Activated CD4-positive, alpha-beta memory T cell treated with anti-CD3 and anti-CD28 coated beads for 36 hours (primary cell): ENCODE data around the gene MVD. TPM values are rescaled to one million over a fixed set of nuclear protein-coding genes. Genes with fewer than 3 reads are reported as not detected.
A peak's percentile ranks its signal among the peaks of the same experiment; 100 is the strongest.

Experiments used
- CTCF ChIA-PET: fragments of 350-600 bp; sonication (Branson Sonifier 250); formaldehyde crosslinking; loops from one replicate; lab custom pipeline; 2021; ENCODE audit warnings: antibody characterized with exemption, inconsistent platforms; lab: Charles Lee
- POLR2A ChIA-PET: fragments of 350-600 bp; sonication (Branson Sonifier 250); formaldehyde crosslinking; loops from one replicate; lab custom pipeline; 2021; ENCODE audit warnings: antibody characterized with exemption; lab: Charles Lee
- DNase-seq: peaks from one replicate; pipeline ENCODE4 v3.0.0-alpha.2; 2020
- H3K27ac Mint-ChIP-seq: one replicate; pipeline ENCODE4 v1.8.0; 2021; ENCODE audit warnings: mixed read lengths
- H3K27me3 Mint-ChIP-seq: one replicate; pipeline ENCODE4 v1.8.0; 2021; ENCODE audit warnings: mixed read lengths
- H3K36me3 Mint-ChIP-seq: one replicate; pipeline ENCODE4 v1.8.0; 2021; ENCODE audit warnings: mixed read lengths
- H3K4me1 Mint-ChIP-seq: one replicate; pipeline ENCODE4 v1.8.0; 2021; ENCODE audit warnings: low read depth, mixed read lengths
- H3K4me3 Mint-ChIP-seq: one replicate; pipeline ENCODE4 v1.8.0; 2021; ENCODE audit warnings: mild to moderate bottlenecking, mixed read lengths
- H3K9me3 Mint-ChIP-seq: one replicate; pipeline ENCODE4 v1.8.0; 2021; ENCODE audit warnings: mixed read lengths
- intact Hi-C: fragments of 100-400 bp; cut with micrococcal nuclease; formaldehyde crosslinking; loops from one replicate; pipeline ENCODE4 v1.15.1; 2023
- total RNA-seq, 2 experiments: library from RNA; stranded (reverse); gene quantifications; one replicate each; pipeline ENCODE4 v1.2.3, GENCODE V29; 2021

The MVD gene
- total RNA-seq, 2 experiments from 2014 or later: 111 to 113 TPM

- ChIA-PET POLR2A (no interaction called here), CTCF (no interaction called here)
- Mint-ChIP-seq H3K27me3 (no peaks in the 10 kb centered on the region), H3K4me3 (no peak overlapping the region), H3K4me1 (peaks cover 12% of the 10 kb centered on the region), H3K27ac (no peak overlapping the region), H3K9me3 (no peaks in the 10 kb centered on the region), H3K36me3 (peaks cover 39% of the 10 kb centered on the region)
- DNase-seq: no peak
- intact Hi-C loops: no loop called here
These were observed 35.1 kb downstream of the MVD start for GRCh38 chr16:88627531-88628411.

DNA sequence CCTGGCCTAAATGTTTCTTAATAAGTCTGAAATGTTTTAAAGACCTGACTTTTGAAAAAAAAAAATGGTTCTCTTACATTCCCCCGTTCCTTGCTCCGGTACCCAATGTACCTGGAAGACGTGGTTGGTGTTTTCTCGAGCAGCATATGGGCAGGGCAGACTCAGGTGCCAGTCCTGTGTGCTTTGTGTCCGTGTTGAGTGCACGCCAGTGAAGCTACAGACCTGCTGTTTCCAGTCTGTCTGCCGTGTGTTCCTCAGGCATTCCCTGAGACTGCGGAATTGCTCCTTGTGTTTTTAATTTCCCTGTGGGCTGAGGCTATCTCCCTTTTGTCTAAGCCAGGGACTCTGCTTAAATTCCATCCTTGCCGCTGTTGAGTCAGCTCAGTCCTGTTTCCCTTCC, 36.2 kb downstream of the MVD start:
- Mint-ChIP-seq H3K27me3 (no peaks in the 10 kb centered on the region), H3K4me3 (no peak overlapping the region), H3K36me3 (peaks cover 43% of the 10 kb centered on the region), H3K9me3 (no peaks in the 10 kb centered on the region), H3K27ac (no peak overlapping the region), H3K4me1 (peaks cover 7% of the 10 kb centered on the region)
- DNase-seq: no peak
- CTCF ChIA-PET: no interaction called here
- intact Hi-C loops: no loop called here
- POLR2A ChIA-PET: no interaction called here

GRCh38 chr16:88624977-88625576, 37.8 kb downstream of the MVD start:
- ChIA-PET POLR2A (interaction anchor here (0.6 kb wide), 1 partner anchor 180 kb away, joined by 3 read pairs; no protein-coding TSS in a partner anchor), CTCF (no interaction called here)
- Mint-ChIP-seq H3K27me3 (no peaks in the 10 kb centered on the region), H3K4me1 (peaks cover 16% of the 10 kb centered on the region), H3K36me3 (peaks cover 39% of the 10 kb centered on the region), H3K4me3 (no peak overlapping the region), H3K9me3 (no peaks in the 10 kb centered on the region), H3K27ac (no peak overlapping the region)
- intact Hi-C loops: no loop called here
- DNase-seq: peak; percentile 62

DNA sequence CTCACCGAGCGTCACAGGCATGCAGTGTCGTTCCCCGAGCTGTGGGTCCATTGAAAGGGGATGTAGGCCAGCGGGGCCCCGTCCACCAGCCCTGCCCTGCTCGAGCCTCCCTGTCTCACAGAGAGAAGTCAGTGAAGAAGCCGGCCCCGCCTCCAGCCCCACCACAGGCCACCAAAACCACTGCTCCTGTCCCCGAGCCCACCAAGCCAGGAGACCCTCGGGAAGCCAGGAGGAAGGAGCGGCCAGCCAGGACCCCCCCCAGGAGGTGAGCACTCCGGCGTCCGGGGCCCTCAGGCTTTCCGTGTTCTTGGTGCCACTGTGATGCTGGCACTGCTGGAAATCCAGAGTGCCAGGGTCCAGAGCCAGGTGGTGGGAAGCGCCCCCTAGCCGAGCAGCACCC, 38.4 kb downstream of the MVD start:
- H3K36me3 Mint-ChIP-seq: peaks cover 35% of the 10 kb centered on the region
- intact Hi-C loops: no loop called here
- no peak for DNase-seq
- H3K27me3 Mint-ChIP-seq: no peaks in the 10 kb centered on the region
- H3K27ac Mint-ChIP-seq: no peak overlapping the region
- H3K4me3 Mint-ChIP-seq: no peak overlapping the region
- H3K4me1 Mint-ChIP-seq: peaks cover 22% of the 10 kb centered on the region
- ChIA-PET CTCF (no interaction called here), POLR2A (no interaction called here)
- H3K9me3 Mint-ChIP-seq: no peaks in the 10 kb centered on the region

DNA sequence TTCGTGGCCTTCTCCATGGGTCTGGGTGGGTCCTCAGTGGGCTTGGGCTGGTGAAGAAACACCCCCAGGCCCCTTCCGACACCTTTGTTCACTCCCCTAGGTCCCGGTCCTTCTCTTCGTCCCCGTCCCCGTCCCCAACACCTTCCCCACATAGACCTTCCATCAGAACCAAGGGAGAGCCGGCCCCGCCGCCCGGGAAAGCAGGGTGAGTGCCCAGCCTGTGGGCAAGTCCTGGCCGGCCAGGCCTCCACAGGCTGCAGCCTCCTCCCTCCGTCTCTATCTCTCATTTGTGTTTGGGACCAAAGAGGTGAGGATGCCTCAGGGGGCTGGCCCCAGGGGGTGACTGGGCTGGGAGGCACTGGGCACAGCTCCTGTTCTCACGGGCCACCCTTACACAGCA, 39.0 kb downstream of the MVD start:
- Mint-ChIP-seq H3K27ac (no peak overlapping the region), H3K4me3 (no peak overlapping the region), H3K27me3 (no peaks in the 10 kb centered on the region), H3K9me3 (no peaks in the 10 kb centered on the region), H3K36me3 (peaks cover 34% of the 10 kb centered on the region), H3K4me1 (peaks cover 29% of the 10 kb centered on the region)
- CTCF ChIA-PET: no interaction called here
- intact Hi-C loops: no loop called here
- DNase-seq: no peak
- POLR2A ChIA-PET: no interaction called here

- CTCF ChIA-PET: no interaction called here
- Mint-ChIP-seq H3K4me1 (peaks cover 35% of the 10 kb centered on the region), H3K27ac (no peak overlapping the region)
These were observed 40.0 kb downstream of the MVD start for GRCh38 chr16:88622866-88623265.

DNA sequence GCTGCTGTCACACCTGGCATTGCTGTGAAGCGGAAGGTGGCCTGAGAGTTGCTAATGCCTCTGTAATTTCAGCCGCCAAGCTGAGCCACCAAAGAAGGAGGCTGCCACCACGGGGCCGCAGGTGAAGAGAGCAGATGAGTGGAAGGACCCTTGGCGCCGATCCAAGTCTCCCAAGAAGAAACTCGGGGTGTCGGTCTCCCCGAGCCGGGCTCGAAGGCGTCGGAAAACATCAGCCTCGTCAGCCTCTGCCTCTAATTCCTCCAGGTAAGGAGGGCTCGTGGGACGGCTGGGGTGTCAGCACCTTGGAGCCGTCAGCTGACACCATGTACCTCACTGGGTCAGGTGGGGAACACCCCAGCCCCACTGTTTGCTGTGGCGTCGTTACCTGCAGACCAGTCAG, 40.8 kb downstream of the MVD start:
- no peaks in the 10 kb centered on the region for H3K9me3 Mint-ChIP-seq
- ChIA-PET POLR2A (no interaction called here), CTCF (no interaction called here)
- no peaks in the 10 kb centered on the region for H3K27me3 Mint-ChIP-seq
- no peak overlapping the region for H3K4me3 Mint-ChIP-seq
- H3K36me3 Mint-ChIP-seq: peaks cover 27% of the 10 kb centered on the region
- H3K4me1 Mint-ChIP-seq: peaks cover 35% of the 10 kb centered on the region
- intact Hi-C loops: no loop called here
- H3K27ac Mint-ChIP-seq: no peak overlapping the region
- no peak for DNase-seq

More at GRCh38 chr16:88622866-88623265, 40.0 kb downstream of the MVD start:
- Mint-ChIP-seq H3K27me3 (no peaks in the 10 kb centered on the region), H3K36me3 (peaks cover 30% of the 10 kb centered on the region), H3K4me3 (no peak overlapping the region), H3K9me3 (no peaks in the 10 kb centered on the region)
- intact Hi-C loops: no loop called here
- DNase-seq: no peak
- POLR2A ChIA-PET: no interaction called here

DNA sequence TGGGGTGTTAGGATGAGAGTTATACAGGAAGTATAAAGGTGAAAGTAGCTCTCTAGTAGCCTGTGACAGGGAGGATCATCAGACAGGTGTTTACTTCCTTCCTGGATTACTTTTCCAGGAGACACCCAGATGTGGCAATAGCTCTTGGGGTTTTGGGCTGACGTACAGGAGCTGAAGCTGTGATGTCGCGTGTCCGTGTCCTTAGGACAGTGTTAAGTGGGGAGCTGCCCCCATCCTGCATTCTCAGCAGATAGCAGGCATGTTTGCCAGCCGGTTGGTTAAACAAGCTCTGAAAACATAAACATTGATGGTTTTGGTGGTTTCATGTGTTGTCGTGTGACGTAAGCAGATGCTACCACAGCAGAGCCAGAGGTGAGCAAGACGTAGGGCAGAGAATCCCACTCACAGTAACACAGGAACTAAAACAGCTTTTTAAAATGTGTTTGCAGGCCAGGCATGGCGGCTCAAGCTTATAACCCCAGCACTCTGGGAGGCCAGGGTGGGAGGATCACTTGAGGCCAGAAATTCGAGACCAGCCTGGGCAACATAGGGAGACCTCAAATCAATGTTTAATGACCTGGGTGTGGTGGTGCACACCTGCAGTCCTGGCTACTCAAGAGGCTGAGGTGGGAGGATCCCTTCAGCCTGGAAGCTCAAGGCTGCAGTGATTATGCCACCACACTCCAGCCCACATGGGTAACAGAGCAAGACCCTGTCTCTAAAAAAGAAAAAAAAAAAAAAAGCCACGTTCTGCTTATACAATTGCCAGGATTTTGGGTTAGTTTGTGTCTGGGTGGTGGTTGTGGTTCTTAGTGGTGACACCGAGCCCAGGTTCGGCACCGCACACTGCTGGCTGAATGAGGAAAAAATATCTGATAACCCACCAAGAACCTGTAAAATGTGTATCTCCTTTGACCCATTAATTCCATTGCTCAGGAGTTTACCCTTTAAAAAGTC, 42.8 kb downstream of the MVD start:
- DNase-seq: peak; percentile 79
- intact Hi-C loops: no loop called here
- H3K4me3 Mint-ChIP-seq: peak overlapping the region; percentile 26
- H3K36me3 Mint-ChIP-seq: peaks cover 21% of the 10 kb centered on the region
- no peaks in the 10 kb centered on the region for H3K9me3 Mint-ChIP-seq
- no peaks in the 10 kb centered on the region for H3K27me3 Mint-ChIP-seq
- ChIA-PET CTCF (interaction anchor here (0.6 to 2.9 kb wide), 9 partner anchors 9 to 183 kb away, joined by 3 to 14 read pairs (median 3); partner anchors contain the start of genes IL17C, MVD and ZC3H18), POLR2A (interaction anchor here (0.7 to 1.5 kb wide), 7 partner anchors 9 to 50 kb away, joined by 3 to 8 read pairs (median 4); partner anchors contain the start of gene ZC3H18)
- H3K4me1 Mint-ChIP-seq: peaks cover 34% of the 10 kb centered on the region
- H3K27ac Mint-ChIP-seq: peak overlapping the region; percentile 82

DNA sequence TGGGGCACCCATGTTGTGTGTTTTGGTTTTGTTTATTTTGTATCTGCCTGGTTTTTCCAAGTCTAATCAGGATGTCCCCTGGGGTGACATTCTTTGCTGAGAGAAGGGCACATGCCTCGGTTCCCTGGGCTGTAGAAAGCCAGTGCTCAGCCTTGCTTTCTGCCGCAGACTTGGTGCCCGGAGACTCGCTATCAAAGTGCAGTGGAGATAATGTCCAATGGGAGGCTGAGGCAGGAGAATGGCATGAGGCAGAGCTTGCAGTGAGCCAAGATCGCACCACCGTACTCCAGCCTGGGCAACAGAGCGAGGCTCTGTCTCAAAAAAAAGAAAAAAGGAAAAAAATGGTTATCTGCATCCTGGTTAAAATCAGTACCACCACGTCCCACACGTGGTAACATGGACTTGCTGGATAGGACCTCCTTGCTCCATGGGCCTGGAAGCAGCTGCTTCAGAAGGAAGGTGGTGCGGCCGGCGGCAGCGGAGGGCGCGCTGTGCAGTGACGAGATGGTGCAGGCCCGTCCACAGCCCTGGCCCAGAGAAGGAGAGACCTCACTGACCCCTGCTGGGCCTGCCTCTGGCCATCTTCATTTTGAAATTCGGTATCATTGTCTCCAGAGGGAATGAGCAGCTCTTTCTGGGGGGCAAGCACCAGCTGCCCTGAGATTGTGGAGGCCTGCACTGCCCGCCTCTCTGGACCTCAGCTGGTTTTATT, 43.8 kb downstream of the MVD start:
- ChIA-PET POLR2A (interaction anchor here (0.9 to 1.5 kb wide), 5 partner anchors 10 to 49 kb away, joined by 3 to 8 read pairs (median 4); partner anchors contain the start of gene ZC3H18), CTCF (interaction anchor here (0.6 to 2.9 kb wide), 7 partner anchors 10 to 118 kb away, joined by 3 to 14 read pairs (median 4); partner anchors contain the start of genes IL17C, MVD and ZC3H18)
- Mint-ChIP-seq H3K4me3 (no peak overlapping the region), H3K4me1 (peaks cover 31% of the 10 kb centered on the region), H3K27me3 (no peaks in the 10 kb centered on the region), H3K36me3 (peaks cover 21% of the 10 kb centered on the region), H3K27ac (peak overlapping the region; percentile 72), H3K9me3 (no peaks in the 10 kb centered on the region)
- DNase-seq: no peak
- intact Hi-C loops: no loop called here

DNA sequence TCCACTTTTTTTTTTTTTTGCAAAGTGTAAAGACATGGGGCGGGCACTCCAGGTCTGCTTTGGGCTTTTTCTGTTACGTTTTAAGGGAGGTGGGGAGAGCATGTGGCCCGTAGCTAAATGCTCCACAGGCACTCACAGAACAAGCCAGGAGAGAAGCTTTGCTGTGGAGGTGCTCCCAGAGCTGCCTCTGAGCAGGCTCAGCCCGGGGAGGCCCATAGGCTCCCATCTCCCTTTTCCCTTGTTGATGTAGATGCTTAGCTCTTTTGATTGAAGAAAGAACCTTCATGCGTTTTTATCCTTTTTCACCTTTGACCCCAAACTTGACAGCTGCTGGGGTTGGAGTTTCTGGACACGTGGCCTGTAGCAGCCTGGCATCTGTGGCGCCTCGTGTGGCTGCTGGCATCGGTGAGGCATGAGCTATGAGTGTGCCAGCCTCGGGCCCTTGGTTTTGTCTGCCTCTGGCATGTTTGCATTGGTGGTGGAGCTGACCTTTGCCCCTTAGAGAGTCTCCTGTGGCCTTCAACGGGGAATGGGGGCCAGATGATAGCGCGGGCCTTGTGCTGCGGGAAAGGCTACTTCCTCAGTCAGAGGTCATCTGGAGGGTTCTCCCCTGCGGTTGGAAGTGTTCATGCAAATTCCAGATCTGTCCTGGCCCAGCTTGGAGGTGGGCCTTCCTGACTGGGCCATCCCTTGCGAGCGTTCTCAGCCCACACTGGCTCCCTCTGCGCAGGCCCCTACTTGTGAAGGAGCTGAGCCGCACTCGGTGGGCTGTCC, 44.5 kb downstream of the MVD start:
- intact Hi-C loops: no loop called here
- DNase-seq: no peak
- H3K36me3 Mint-ChIP-seq: peaks cover 15% of the 10 kb centered on the region
- H3K27ac Mint-ChIP-seq: peak overlapping the region; percentile 38
- H3K4me3 Mint-ChIP-seq: no peak overlapping the region
- CTCF ChIA-PET: interaction anchor here (2.1 kb wide), 1 partner anchor 48 kb away, joined by 7 read pairs; the partner anchor contains the start of gene ZC3H18
- no peaks in the 10 kb centered on the region for H3K27me3 Mint-ChIP-seq
- peaks cover 31% of the 10 kb centered on the region for H3K4me1 Mint-ChIP-seq
- POLR2A ChIA-PET: no interaction called here
- H3K9me3 Mint-ChIP-seq: no peaks in the 10 kb centered on the region
